Activated effector memory CD4-positive, alpha-beta T cell treated with Interleukin-2 at 50 U/mL for 16 hours (primary cell): ENCODE measurements around the gene JTB.

ENCODE experiments used
- DNase-seq: peaks from one replicate; pipeline ENCODE4 v3.0.0-alpha.2; 2020

JTB gene

GRCh38 chr1:153953859-153954365 is 23.6 kb downstream of the JTB start:
- no peak for DNase-seq

DNA sequence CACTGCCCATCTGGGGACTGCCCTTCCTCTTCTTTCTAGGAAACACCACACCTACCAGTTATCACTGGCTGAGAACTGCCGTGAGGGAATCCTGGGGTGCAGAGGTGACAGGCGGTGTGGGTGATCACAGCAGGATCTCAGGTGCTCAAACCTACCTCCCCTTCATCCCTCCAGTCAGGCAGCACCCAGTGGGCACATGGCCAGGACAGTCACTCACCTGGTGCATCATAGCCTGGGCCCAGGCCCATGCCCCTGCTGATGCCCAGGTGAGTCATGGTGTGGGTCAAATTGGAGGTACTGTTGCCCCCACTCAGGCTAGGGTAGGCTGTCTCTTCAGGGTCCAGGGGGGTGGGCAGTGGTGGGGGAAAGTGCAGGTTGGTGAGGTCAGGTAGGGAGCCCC is 25.7 kb downstream of the JTB start:
- no peak for DNase-seq

GRCh38 chr1:153951183-153951582 is 26.3 kb downstream of the JTB start:
- no peak for DNase-seq

GRCh38 chr1:153946622-153947241 is 30.7 kb downstream of the JTB start, which contains the start of gene DENND4B:
DENND4B (minus strand) TSS chr1:153946718; CDS start chr1:153944374, 2,344 bp downstream.
- peak; percentile 60 for DNase-seq

- DNase-seq = peak; percentile 61
Observed at GRCh38 chr1:153945795-153946621, 31.5 kb downstream of the JTB start.

GRCh38 chr1:153945131-153945794 is 32.2 kb downstream of the JTB start:
- peak; percentile 74 for DNase-seq

GRCh38 chr1:153944827-153945117 is 32.7 kb downstream of the JTB start:
- no peak for DNase-seq

DNA sequence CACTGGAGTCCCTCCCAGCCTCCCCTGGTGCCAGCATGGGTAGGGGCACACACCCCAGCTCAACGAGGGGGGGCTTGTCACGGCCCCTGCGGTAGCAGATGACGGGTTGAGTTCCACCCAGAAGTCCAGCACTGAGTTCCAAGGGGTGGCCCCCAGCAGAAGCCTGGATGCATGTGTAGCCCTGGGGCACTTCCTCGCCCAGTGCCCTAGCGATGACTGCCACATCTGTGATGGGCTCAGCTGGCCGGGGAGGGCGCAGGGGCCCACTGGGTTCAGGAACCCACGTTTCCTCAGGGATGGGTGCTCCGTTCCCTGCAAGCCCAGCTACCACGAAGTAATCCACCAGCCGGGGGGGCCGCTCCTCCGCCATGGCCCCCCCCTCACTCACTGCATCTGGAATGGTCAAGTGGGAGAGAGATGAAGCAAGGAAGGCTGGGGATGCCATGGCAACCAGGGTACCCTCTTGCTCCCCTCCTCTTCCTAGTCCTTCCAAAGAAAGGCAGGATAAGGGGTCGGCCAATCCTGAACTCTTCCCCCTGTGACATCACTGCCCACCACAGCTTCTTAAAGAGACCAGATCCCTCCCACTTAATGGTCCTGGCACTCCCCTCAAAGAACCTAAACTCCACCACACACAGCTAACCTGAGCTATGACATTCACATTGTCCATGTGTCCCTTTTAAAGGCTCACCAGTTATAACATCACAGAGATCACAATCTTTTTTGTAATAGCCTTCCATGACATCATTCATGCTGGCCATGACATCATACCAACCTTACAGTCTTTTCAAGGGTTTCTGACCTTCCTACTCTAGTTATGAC is 33.3 kb downstream of the JTB start:
- no peak for DNase-seq

- no peak for DNase-seq
Observed at GRCh38 chr1:153942766-153943549, 34.5 kb downstream of the JTB start.

DNA sequence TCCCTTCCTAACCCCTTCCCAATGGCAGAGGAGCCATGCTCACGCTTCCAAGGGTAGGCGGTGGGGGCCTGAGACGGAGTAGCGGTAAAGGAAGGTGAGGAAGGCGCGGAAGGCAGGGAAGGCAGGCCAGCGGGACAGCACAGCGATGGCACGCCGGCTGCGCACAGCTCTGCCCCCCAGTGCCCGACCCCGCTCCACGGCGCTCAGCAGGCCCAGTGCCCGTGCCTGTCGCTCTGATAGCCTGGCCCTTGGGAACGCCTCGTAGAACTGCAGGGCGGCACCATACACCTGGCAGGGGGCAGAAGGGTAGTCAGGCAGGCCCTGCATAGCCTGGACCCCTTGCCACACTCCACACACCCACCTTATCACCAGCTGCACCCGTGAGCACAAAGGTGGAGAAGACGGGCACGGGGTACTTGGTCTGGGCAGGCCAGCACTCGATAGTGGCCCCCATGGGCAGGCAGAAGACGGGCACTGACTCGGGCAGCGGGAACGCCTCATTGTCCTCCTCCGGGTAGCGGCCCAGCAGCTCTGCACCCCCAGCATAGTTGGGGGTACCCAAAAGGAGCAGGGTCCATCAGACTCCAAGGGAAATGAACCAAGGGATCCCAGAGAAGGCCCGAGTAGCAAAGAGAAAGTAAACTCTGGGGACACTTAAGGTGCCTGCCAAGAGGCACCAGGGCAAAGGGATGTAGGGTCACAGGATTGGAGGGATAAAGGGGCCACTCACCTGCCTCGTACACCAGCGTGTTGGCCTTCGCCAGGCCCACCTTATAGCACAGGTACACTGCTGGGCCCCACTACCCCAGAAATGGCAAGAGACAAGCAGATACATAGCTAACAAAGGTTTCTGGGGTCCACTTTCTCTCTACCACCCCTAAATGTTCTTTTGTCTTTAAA is 35.4 kb downstream of the JTB start:
- no peak for DNase-seq

DNA sequence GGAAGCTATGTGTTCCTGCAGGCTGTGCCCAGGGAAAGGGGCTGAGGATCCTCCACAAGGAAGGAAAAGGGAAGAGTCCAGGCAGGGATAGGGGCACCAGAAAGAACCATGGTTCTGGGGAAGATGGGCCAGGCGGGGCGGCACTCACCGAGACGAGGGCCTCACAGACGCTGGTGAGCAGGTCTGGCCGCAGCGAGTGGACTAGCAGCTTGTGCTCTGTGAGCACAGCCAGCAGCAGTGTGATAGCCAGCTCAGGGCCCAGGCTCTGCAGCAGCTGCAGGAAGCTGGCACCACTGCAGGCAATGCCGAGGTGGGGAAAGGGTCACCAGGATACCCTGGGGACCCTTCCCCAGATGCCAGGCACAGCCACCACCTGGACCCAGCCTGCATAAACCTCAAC is 36.7 kb downstream of the JTB start:
- DNase-seq = no peak

- DNase-seq = no peak
Observed at GRCh38 chr1:153939476-153939875, 38.0 kb downstream of the JTB start.

- no peak for DNase-seq
Observed at GRCh38 chr1:153938996-153939395, 38.5 kb downstream of the JTB start.

- DNase-seq = no peak
Observed at GRCh38 chr1:153937331-153937730, 40.1 kb downstream of the JTB start.

- DNase-seq = no peak
Observed at GRCh38 chr1:153936011-153936802, 41.3 kb downstream of the JTB start.

DNA sequence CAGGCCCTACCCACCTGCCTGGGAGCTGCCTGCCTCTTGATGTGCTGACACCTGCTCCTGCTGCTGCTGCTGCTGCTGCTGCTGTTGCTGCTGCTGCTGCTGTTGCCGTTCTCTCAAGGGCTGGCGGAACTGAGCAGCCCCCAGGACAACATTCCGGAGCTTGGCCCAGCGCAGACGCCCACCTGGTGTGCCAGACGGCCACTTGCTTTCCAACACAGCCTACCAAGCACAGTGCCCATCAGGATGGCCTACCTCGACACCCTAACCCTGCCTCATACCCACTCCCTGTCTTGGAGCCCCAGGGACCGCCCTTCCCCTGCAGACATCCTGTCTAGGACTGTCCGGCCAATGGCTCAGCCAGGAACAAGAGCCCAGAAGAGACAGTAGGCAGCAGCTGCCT is 42.7 kb downstream of the JTB start:
- no peak for DNase-seq

DNA sequence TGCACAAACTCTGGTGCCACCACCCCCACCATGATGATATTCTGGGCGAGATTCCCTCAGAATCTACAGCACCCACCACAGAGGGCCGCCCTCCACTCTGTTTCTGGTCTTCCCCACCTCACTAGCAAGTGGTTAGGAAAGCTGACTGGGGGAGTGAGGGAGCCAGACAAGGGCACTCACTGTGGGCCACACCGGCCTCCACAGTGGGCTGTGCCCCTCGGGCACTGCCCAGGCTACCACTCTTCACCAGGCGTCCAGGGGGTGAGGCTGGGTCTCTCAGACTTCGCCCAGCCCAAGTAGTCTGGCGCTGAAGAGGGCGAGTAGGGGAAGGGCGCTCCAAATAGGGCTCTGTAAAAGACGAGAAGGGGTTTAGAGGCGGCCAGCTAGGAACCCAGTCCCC is 43.5 kb downstream of the JTB start:
- DNase-seq = no peak

- no peak for DNase-seq
Observed at GRCh38 chr1:153933430-153933829, 44.0 kb downstream of the JTB start.

GRCh38 chr1:153932156-153933131 is 45.0 kb downstream of the JTB start:
- DNase-seq = no peak
